ENCODE data around the gene SNRPD3.
"Not testable (repeated sequence)": the region's sequence is repeated elsewhere in the genome, so short reads cannot be mapped to it uniquely, and the experiment has no call there.

DNA sequence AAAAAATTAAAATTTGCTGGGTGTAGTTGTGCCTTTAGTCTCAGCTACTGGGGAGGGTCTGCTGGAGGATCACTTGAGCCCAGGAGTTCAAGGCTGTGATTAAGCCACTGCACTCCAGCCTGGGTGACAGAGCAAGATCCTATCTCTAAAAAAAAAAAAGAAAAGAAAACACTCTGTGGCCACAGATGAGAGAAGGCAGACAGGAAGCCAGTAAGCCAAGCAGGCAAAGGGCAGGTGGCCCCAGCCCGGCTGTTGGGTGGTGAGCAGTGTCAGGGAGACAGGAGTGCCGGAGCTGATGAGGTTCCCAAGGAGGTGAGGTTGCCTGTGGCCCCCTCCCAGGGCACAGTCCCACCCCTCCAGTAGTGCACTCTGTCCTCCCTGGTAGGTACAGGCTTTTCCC is 66.8 kb downstream of the SNRPD3 start:
- TF ChIP-seq EP300 (IDR thresholded peaks at IDR 0.05; ENCODE audit: low read depth); POLR2AphosphoS5 (IDR thresholded peaks at IDR 0.05); POLR2A (IDR thresholded peaks at IDR 0.05): not testable (repeated sequence)
- TF ChIP-seq, protein P1, sequence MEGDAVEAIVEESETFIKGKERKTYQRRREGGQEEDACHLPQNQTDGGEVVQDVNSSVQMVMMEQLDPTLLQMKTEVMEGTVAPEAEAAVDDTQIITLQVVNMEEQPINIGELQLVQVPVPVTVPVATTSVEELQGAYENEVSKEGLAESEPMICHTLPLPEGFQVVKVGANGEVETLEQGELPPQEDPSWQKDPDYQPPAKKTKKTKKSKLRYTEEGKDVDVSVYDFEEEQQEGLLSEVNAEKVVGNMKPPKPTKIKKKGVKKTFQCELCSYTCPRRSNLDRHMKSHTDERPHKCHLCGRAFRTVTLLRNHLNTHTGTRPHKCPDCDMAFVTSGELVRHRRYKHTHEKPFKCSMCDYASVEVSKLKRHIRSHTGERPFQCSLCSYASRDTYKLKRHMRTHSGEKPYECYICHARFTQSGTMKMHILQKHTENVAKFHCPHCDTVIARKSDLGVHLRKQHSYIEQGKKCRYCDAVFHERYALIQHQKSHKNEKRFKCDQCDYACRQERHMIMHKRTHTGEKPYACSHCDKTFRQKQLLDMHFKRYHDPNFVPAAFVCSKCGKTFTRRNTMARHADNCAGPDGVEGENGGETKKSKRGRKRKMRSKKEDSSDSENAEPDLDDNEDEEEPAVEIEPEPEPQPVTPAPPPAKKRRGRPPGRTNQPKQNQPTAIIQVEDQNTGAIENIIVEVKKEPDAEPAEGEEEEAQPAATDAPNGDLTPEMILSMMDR (IDR thresholded peaks at IDR 0.05): not testable (repeated sequence)

All from transverse colon (tissue), 4 donors.